SU-DHL-6 (cell line): ENCODE data around the gene IL21R.
"Not testable (repeated sequence)": the region's sequence is repeated elsewhere in the genome, so short reads cannot be mapped to it uniquely, and the experiment has no call there.

Source experiments
- EZH2phosphoT487 ChIP-seq: fragments of 200-600 bp; sonication (generic), shearing (Covaris generic); conservative IDR thresholded peaks from 2 replicates; pipeline ENCODE4 v1.6.1; 2018; ENCODE audit warnings: mild to moderate bottlenecking, antibody characterized with exemption, low read length, moderate library complexity, mixed read lengths
- TF ChIP-seq, protein P1 (sequence below): fragments of 200-600 bp; sonication (generic); IDR thresholded peaks from one replicate; pipeline ENCODE4 v1.5.1; 2017; ENCODE audit warnings: antibody characterized with exemption, mild to moderate bottlenecking, low read length, moderate library complexity; ENCODE audit not compliant: insufficient read depth, poor library complexity, severe bottlenecking

DNA sequence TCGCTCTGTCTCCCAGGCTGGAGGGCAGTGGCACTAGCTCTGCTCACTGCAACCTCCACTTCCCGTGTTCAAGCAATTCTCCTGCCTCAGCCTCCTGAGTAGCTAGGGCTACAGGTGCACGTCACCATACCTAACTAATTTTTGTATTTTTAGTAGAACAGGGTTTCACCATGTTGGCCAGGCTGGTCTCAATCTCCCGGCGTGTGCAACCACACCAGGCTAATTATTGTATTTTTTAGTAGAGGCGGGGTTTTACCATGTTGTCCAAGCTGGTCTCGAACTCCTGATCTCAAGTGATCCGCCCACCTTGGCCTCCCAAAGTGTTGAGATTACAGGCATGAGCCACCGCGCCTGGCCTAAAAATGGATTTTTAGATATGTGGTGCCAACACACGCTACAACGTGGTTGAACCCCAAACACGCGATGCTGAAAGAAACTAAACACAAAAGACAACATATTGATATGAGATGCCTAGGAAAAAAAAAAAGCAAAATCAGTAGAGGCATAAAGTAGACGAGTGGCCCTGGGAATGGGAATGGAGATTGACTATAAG is 3.6 kb upstream of the IL21R start:
- TF ChIP-seq, protein P1, sequence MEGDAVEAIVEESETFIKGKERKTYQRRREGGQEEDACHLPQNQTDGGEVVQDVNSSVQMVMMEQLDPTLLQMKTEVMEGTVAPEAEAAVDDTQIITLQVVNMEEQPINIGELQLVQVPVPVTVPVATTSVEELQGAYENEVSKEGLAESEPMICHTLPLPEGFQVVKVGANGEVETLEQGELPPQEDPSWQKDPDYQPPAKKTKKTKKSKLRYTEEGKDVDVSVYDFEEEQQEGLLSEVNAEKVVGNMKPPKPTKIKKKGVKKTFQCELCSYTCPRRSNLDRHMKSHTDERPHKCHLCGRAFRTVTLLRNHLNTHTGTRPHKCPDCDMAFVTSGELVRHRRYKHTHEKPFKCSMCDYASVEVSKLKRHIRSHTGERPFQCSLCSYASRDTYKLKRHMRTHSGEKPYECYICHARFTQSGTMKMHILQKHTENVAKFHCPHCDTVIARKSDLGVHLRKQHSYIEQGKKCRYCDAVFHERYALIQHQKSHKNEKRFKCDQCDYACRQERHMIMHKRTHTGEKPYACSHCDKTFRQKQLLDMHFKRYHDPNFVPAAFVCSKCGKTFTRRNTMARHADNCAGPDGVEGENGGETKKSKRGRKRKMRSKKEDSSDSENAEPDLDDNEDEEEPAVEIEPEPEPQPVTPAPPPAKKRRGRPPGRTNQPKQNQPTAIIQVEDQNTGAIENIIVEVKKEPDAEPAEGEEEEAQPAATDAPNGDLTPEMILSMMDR: not testable (repeated sequence)
- not testable (repeated sequence) for TF ChIP-seq EZH2phosphoT487
